Stimulated activated CD8-positive, alpha-beta memory T cell treated with anti-CD3 and anti-CD28 coated beads, Interleukin-7, amount 100 ng/mL, for 48 hours (primary cell): ENCODE results near the gene USP25.
"Not testable (repeated sequence)": the region's sequence is repeated elsewhere in the genome, so short reads cannot be mapped to it uniquely, and the experiment has no call there.

Experiments used
- DNase-seq, 2 donors: peaks; one replicate each; pipeline ENCODE4 v3.0.0-alpha.2; 2020; ENCODE audit warnings: low read depth in 1 of 2; ENCODE audit errors: extremely low read depth in 1 of 2

The USP25 gene

DNA sequence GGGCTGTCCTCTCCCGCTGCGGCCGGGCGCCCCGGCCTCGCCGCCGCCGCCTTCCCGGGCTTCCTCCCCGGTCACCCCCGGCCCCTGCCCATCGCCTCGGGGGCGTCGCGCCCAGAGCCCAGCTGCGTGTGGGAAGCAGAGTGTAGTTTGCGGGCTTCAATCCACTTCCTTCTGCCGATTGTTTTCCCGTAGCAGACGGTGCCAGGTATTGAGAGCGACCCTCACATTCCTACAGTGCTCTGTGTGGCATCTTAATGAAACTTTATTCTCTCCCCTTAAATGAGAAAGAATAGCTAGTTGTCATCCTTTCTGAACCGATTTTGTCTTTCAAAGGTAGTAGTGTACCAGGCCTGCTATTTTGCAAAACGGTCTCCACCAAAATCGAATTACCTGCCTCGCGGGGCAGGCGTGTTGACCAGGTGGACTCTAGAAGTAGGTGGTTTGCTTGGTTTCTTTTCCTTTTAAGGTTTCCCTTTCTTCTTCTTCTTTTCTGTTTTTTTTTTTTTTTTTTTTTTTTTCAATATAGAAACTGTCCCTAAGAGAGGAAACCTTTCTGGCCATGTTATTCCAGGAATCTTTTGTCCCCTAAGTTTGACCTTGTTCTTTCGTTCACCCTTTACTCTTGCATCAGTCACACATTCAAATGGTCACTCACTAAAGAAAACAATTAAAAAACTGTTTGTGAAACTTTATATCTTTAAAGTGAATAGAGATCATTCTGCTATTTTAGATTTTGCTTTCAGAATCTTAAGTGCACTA is 881 bp downstream of the USP25 start:
- DNase-seq = no peak

DNA sequence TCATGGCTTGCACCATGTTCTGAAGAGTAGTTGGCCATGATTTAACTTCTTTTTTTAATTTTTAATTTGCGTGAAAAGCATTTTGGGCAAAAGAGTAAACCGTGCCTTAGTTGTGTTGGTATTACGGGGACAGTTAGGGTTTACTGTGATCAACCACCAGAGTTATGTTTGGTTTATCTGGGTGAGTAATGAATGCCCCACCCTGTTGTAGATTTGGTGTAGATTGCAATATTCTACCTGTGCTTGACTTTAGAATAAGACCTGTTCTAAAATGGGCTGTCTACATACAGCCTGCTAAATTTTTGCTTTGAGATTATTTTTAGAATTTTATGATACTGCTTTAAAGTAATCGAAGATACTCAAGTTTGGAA is 1.4 kb downstream of the USP25 start:
- no peak for DNase-seq

DNA sequence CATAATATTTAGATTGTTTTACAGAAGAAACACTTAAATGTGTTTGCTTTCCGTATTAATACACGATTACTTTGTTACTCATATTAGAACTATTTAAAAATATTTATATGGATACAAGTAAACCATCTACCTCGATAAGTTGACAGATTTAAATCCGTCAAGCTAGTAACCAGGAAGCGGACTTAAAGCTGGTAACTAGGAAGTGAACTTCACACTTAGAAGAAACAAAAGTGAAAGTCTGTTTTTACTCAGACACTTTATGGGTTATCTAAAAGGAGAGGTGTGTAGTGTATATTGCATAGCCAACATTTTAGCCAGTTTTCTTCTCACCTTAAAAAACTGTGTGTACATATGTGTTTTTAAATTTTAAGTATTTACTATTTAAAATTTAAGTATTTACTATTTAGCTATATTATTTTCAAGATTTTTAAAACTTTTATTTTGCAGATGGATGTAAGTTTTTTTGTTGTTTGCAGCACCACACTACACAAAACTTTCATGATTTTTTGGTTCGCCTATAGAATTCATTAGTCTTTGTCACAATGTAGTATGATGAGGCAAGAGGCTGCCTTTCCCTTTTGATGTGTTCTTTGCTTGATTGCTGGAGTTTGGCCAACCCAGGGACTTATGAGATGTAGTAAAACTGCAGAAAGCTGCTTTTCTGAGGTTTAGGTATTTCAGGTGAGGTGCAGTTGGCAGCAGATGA is 2.7 kb downstream of the USP25 start:
- DNase-seq = no peak

DNA sequence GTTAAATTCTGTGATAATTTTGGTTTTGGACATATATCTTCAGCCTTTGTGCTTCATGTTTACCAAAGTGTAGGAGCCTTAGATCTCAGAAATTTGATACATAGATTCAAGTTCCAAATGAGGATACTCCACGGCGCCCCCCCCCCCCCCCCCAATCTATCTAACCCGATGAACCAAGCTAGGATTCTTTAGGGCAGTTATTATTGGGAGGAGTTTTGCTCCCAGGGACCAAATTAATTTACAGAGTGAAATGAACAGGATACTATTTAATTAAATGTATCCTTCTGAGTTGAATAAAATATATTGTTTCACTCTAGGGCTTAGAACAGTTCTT is 3.2 kb downstream of the USP25 start:
- no peak for DNase-seq

DNA sequence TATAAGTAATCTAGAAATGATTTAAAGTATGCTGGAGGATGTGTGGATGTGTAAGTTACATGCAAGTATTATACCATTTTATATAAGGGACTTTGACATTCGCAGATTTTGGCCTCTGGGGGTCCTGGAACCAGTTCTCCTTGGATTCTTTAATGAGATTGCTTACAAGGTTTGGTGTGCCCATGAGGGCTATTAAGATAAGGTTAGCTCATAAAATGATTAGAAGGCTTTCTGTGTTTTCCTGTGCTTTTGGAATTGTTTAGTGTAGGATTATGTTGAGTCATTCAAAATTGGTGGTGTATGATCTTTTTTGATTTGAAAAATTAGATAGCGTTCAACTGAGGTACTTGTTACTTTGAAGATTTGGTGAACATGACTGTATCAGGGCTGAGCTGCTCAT is 5.6 kb downstream of the USP25 start:
- DNase-seq = no peak

DNA sequence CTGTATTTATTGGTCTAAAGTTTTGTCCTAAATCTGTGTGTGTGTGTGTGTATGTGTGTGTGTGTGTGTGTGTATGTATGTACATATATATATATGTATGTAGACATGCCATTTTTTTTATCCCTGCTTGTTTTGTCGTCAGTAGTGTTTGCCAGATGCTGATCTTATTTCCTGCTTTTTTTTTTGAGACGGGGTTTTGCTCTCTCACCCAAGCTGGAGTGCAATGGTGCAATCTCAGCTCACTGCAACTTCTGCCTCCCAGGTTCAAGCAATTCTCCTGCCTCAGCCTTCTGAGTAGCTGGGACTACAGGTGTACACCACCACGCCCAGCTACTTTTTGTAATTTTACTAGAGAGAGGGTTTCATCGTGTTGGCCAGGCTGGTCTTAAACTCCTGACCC is 6.1 kb downstream of the USP25 start:
- DNase-seq = not testable (repeated sequence)

DNA sequence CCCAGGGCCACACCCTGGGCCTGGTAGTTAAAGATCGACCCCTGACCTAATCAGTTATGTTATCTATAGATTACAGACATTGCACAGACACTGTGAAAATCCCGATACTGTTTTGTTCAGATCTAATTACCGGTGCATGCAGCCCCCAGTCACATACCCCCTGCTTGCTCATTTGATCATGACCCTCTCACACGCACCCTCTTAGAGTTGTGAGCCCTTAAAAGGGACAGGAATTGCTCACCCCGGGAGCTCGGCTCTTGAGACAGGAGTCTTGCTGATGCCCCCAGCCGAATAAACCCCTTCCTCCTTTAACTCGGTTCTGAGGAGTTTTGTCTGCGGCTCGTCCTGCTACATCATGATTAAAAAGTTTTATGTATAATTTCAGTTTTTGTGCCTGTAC is 9.0 kb downstream of the USP25 start:
- DNase-seq = not testable (repeated sequence)

DNA sequence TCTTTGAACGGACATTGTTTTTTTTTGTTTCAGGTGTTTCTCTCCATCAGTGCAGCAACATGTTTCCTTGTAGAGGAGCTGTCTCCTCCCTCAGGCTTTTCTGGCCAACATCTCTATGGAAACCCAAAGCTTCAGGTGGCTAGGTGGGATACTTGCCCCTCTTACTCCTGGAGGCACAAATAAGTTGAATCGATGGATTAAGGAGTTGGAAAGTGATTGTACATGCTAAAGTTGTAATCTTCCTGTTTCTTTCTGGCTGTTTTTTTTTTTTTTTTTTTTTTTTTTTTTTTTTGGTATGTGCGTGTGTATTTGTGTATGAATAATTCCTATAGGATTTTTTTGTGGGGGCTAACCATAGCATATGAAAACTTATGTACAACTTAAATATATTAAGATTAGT is 10.6 kb downstream of the USP25 start:
- DNase-seq = no peak

DNA sequence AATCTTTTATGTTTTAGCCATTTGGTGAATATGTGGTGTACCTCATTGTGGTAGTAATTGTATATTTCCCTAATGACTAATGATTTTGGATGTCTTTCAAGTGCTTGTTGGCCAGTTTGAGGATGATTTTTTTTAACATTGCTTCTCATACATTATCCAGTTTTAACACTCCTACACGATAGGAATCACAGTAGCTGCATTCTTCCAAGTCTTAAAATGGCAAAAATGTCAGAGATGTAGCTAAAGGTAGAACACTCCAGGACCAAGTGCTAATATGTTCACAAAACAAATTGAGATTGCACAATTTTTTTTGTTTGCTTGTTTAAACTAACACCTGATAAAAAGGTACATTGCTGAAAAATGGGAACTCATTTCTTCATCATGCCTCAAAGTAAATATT is 11.7 kb downstream of the USP25 start:
- DNase-seq = no peak

DNA sequence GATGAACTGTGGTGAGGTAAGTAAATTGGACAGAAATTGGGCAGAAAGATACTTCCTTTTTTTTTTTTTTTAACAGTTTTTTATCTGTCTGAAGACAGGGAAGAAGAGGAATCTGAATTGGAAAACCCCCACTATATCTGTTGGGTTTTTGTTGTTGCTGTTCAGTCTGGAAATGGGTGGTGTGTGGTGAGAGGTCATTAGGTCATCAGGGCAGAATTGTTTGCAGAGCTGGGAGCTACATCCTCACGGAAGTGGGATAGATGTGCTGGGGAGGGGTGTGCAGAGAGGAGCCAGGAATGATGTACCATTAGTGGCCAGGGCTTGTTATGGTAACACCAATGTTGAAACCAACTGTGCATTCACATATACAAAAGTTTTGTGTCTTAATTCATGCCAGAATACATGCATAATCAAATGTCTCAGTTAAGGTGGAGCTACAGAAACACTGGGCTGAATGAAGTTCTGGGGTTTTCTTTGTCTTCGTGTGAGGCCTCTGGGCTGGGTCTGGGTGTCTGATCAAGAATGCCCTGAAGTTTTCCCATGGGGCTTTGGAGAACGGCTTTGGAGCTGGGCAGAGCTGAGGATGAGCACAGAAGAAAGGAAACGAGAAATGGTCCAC is 12.4 kb downstream of the USP25 start:
- no peak for DNase-seq

DNA sequence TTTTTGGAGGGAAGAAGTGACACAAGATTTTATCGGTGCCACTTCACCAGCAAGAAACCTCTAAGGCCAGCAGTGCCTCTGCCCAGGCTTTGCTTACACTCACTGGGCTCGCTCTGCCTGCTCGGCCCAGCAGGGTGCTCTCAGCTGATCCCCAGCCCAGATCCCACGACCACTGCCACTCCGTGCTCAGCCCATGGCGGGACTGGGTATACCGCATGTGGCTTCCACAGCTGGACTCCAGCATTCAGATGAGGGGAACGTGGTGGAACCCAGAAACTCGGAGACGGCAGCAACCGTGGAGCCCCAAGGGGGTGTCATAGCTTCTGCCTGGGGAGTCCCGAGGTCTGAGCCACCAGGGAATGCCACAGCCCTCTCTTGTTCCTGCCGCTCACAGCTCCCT is 12.9 kb downstream of the USP25 start:
- no peak for DNase-seq

DNA sequence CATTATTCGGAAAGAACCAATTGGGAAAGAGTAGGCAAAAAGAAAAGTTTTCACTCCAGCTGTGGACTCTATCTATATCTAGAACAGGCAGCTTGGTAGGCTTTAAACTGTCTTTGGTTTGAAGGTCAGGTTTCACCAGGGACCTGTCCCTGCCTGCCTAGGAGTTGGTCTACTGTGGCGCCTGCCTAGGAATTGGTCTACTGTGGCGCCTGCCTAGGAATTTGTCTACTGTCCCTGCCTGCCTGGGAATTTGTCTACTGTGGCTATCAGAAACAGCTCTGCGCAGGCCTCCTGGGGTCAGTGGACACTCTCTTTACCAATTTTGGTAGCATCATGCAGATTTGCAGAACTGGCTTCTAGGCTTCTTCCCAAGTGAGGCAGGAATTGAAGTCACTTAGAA is 13.8 kb downstream of the USP25 start:
- no peak for DNase-seq

DNA sequence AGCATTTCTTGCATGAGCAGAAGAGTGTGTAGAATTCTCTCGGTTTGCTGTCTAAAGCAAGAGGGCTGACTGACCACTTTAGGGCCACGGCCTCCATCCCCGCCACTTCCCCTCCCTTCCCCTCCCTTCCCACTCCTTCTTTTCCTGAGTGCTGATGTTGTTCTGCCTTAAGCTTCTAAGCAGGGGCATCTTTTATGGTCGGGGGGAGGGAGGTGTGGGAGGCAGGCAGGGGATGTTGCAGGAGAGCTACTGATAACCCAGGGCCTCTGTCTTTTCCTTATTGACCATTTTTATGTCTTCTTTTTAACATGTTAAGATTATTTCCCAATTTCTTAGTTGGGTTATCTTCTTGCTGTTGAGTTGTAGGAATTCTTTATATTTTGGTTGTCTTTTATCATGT is 15.1 kb downstream of the USP25 start:
- DNase-seq = no peak

DNA sequence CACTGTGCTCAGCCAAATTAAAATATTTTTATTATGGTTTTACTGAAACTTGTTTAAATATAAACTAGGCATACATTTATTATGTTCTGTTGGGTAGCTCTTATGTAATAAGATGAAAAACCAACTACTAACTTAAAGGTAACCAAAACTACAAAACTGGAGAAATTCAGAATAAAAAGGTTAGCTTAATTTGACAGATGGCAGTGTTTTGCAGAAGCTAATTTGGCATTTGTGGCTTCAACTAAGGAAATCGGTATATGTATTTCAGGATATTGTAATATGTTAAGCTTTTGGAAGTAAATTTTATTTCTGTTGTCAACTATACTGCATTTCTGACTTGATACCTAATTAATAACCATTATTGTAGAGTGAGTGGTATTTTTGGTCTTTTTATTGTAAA is 18.8 kb downstream of the USP25 start:
- no peak for DNase-seq

DNA sequence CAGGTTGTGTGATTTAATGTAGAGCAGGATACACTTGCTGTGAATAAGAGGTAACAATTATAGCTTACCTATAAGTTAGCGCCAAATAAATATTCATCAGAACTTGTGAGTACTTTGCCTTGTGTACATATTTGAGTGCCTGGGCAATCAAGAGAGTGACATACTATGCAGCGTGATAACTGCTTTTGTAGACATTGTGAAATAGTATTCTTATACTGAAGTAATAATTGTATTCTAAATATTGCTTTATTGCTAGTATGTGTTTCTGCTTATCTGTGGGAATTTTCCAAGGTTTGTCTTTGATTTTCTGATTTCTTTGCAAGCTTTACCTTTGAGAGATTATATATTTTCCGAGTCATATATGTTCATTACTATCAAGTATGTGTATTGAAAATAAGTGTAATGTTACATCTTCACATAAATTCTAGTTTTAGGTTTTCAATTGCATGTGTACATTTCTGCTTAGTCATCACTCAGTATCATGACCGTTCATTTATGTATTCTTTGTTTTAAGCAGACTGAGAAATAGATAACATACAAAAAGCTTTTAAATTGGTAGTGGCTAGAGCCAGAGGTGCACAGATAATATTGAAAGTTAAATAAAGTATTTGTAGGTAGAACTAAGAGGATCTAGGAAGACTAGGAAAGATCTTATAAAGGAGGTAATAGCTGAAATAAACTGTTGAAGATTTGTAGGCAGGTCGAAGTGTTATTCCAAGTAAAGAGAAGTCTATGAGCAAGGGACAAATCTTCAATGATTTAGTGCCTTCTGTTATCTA is 19.5 kb downstream of the USP25 start:
- DNase-seq = no peak

DNA sequence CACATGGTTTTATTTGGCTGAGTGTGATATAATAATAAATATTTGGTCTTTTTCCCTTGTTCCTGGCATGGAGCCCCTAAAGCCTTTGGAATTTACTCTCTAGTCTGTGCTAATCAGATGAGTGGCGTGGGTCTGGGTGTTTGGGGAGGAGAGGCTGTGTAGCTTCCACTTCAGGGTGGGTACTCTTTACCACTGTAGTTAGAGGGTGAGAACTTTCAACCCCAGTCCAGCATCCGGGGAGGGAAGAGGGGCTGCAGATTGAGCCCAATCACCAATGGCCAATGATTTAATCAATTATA is 20.0 kb downstream of the USP25 start:
- no peak for DNase-seq

DNA sequence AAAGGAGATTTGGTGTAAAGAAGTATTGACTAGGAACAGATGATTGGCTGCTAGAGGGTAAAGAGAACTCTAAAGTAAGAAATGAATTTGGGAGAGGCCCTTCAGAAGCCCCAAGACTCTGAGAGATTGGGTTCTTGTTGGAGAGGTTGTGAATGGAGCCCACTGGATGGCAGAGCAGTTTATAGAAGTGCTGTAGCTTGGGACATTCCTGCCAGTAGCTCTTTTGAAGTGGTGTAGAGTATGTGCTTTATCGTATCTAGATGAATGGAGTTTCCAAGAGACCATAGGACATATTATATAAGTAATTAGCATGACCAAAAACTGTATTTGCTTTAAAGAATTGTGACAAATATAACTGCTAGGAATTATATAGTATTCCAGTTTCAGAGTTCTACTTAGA is 21.3 kb downstream of the USP25 start:
- DNase-seq = no peak

DNA sequence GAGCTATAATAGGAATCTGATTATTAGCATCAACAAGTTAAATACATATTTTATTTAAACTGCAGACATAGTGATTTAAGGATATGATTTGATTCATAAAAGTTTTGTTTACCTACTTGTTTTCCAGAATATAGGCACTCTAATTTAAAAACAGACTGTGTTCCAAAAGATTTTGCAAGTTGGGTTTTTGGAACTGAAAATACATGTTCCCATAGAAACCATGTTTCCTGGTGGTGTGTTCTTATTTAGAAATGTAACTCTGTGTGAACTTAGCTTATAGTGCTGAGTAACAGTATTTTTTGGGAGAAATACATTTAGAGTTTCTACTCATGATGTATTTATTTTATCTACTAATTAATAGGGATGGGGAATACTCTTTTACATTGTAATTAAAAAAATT is 21.8 kb downstream of the USP25 start:
- DNase-seq = no peak

DNA sequence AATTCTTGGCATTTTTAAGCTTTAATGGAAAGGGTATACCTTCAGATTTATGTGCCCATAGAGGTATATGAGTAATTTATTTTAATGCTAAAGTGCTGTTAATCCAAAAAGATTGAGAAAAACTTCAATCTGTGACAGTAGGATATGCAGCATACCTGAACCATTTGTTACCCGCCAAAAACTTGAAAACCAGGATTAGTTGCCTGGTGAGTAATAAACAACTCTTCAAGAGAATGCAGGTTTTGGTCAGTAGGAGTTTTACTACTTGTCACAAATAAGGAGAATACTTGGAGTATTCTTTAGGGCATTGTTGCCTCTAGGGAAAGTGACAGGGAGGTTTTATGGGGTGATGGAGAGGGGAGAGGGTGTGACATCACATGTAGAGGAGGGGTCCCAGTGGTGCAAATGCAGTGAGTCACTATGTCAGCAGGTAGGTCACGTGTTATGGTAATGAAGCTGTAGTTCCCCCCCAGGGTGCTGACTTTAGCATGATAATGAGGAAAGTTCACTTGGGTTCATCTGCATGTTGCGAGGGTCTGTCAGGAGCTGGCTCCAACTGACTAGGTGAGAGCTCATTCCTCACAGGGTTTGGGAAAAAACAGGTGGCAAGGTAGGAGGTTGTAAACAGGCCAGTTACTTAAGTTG is 23.1 kb downstream of the USP25 start:
- DNase-seq = no peak

DNA sequence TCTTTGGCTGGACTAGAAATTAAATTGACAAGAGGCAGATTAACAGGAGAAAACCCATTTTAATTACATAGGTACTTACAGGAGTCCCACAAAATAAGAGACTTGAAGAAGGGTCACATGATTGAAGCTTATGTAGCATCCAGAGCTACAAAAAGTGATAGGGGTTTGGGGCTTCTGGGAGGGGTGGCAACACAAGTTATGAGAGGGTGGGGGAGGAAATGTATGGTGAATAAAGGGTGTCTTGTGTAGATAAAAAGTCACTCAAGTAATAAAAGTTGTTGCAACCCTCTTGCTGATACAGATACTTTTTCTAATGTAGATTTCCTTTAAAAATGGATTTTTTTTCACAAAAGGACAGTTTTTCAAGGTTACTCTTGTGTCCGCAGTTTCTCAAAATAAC is 24.0 kb downstream of the USP25 start:
- no peak for DNase-seq

DNA sequence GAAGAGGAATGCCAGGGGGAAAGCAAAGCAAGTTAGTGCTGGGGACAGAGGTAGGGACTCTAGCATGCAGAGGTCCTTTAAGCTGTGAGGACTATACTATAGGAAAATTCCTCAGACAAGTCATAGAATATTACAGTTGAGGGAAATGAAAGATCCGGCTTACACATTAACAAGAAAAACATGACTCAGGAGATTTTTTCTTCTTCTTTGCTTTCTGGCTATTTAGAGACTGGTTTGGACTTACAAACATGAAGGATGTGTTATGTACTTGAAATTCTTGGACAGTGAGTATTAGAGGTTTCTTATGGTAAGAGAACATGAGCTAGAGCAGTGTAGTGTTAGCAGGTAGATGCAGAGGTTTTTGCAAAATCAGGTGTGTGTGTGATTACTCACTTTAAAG is 24.9 kb downstream of the USP25 start:
- DNase-seq = no peak
